Mesendoderm (in vitro differentiated cells): ENCODE data around the gene LYRM2.
"Not testable (repeated sequence)": the region's sequence is repeated elsewhere in the genome, so short reads cannot be mapped to it uniquely, and the experiment has no call there.

ENCODE experiments used
- DNase-seq: peaks from one replicate; pipeline ENCODE4 v3.0.0; 2013
- H2AK5ac ChIP-seq: 2 replicates; pipeline ENCODE4 v1.6.1; 2013; ENCODE audit warnings: low read length, inconsistent platforms
- H2BK120ac ChIP-seq: 2 replicates; pipeline ENCODE4 v1.6.1; 2013; ENCODE audit warnings: low read depth, mild to moderate bottlenecking, low read length, moderate library complexity, mixed read lengths
- H2BK15ac ChIP-seq: replicated peaks from 2 replicates; pipeline ENCODE4 v1.6.1; 2013; ENCODE audit warnings: low read depth, mild to moderate bottlenecking, moderate library complexity
- H2BK5ac ChIP-seq: 2 replicates; pipeline ENCODE4 v1.6.1; 2013; ENCODE audit warnings: low read length, inconsistent platforms
- H3K18ac ChIP-seq: 2 replicates; pipeline ENCODE4 v1.6.1; 2013; ENCODE audit warnings: mild to moderate bottlenecking, low read length, mixed read lengths
- H3K23ac ChIP-seq: one replicate; pipeline ENCODE4 v1.6.1; 2013; ENCODE audit warnings: low read length
- H3K27ac ChIP-seq: 2 replicates; pipeline ENCODE4 v1.5.1; 2013; ENCODE audit warnings: low read depth, mild to moderate bottlenecking, inconsistent platforms, low read length, moderate library complexity
- H3K27me3 ChIP-seq: 2 replicates; pipeline ENCODE4 v1.6.1; 2013; ENCODE audit warnings: low read length, control low read depth, mild to moderate bottlenecking, inconsistent platforms; ENCODE audit not compliant: insufficient read depth, poor library complexity
- H3K36me3 ChIP-seq: 2 replicates; pipeline ENCODE4 v1.6.1; 2013; ENCODE audit warnings: low read length, inconsistent platforms; ENCODE audit not compliant: control insufficient read depth, insufficient read depth
- H3K4ac ChIP-seq: one replicate; pipeline ENCODE4 v1.6.1; 2013; ENCODE audit warnings: low read depth, mild to moderate bottlenecking, low read length, moderate library complexity
- H3K4me1 ChIP-seq: 2 replicates; pipeline ENCODE4 v1.6.1; 2013; ENCODE audit warnings: low read depth, low read length, inconsistent platforms; ENCODE audit not compliant: control insufficient read depth
- H3K4me2 ChIP-seq: 2 replicates; pipeline ENCODE4 v1.6.1; 2013; ENCODE audit warnings: low read length
- H3K4me3 ChIP-seq: 2 replicates; pipeline ENCODE4 v1.5.1; 2013; ENCODE audit warnings: mild to moderate bottlenecking, low read length
- H3K56ac ChIP-seq: one replicate; pipeline ENCODE4 v1.6.1; 2013; ENCODE audit warnings: low read length
- H3K79me1 ChIP-seq: 2 replicates; pipeline ENCODE4 v1.6.1; 2013; ENCODE audit warnings: low read length, inconsistent platforms
- H3K79me2 ChIP-seq: 2 replicates; pipeline ENCODE4 v1.6.1; 2013; ENCODE audit warnings: mild to moderate bottlenecking, low read length; ENCODE audit not compliant: control insufficient read depth, insufficient read depth
- H3K9ac ChIP-seq: 2 replicates; pipeline ENCODE4 v1.6.1; 2013; ENCODE audit warnings: low read length, inconsistent platforms
- H4K5ac ChIP-seq: one replicate; pipeline ENCODE4 v1.6.1; 2013; ENCODE audit warnings: low read length
- H4K8ac ChIP-seq: one replicate; pipeline ENCODE4 v1.6.1; 2013; ENCODE audit warnings: low read depth, mild to moderate bottlenecking, control low read depth, low read length, moderate library complexity
- WGBS: extraction: QIAGEN DNeasy Blood & Tissue Kit; methylation state at CpG from one replicate; pipeline ENCODE4 v1.1.7; 2013; ENCODE audit warnings: low lambda C conversion rate, missing lambda C conversion rate; ENCODE audit not compliant: insufficient coverage; ENCODE audit errors: extremely low coverage; 5-methylcytosine and 5-hydroxymethylcytosine counted together

Gene LYRM2

GRCh38 chr6:89643406-89643805, 4.9 kb upstream of the LYRM2 start:
- Histone ChIP-seq H3K36me3 (peaks cover 14% of the 10 kb centered on the region), H3K27ac (no peak overlapping the region), H4K5ac (no peak overlapping the region), H2AK5ac (no peak overlapping the region), H4K8ac (no peak overlapping the region), H2BK5ac (no peak overlapping the region), H2BK15ac (no peak overlapping the region), H3K79me1 (no peaks in the 10 kb centered on the region), H3K79me2 (no peaks in the 10 kb centered on the region), H3K4ac (no peak overlapping the region), H3K56ac (no peak overlapping the region), H3K27me3 (no peaks in the 10 kb centered on the region), H3K9ac (no peak overlapping the region), H3K4me2 (no peak overlapping the region), H3K23ac (no peak overlapping the region), H3K4me3 (no peak overlapping the region), H2BK120ac (no peak overlapping the region), H3K4me1 (peaks cover 1% of the 10 kb centered on the region), H3K18ac (no peak overlapping the region)
- WGBS: no CpG with 5 or more reads among the region's 3 CpGs
- no peak for DNase-seq

DNA sequence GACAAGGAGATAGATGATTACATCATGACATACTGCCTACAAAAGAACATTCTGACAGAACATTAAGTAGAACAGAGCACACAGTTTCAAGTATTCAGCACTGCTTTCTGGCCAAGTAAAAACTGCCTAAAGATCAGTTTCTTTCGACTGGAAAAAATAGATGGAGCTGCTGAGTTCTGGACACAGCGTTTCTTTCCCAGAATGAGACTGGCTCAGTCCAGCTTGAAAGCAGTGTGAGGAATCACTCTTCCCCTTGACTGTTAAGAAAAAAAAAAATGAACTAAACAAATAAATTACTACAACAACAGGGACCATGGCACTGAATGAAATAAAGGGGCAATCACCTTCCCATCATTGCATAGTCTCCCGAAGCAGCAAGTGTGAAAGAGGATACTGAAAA, 4.4 kb upstream of the LYRM2 start:
- H3K4ac ChIP-seq: no peak overlapping the region
- H3K79me2 ChIP-seq: no peaks in the 10 kb centered on the region
- H3K9ac ChIP-seq: no peak overlapping the region
- no peak overlapping the region for H2BK120ac ChIP-seq
- no peaks in the 10 kb centered on the region for H3K27me3 ChIP-seq
- H2BK15ac ChIP-seq: no peak overlapping the region
- no peak overlapping the region for H3K4me2 ChIP-seq
- peaks cover 1% of the 10 kb centered on the region for H3K4me1 ChIP-seq
- no peak overlapping the region for H3K56ac ChIP-seq
- H3K36me3 ChIP-seq: peaks cover 14% of the 10 kb centered on the region
- H3K27ac ChIP-seq: no peak overlapping the region
- no peaks in the 10 kb centered on the region for H3K79me1 ChIP-seq
- no CpG with 5 or more reads among the region's 3 CpGs for WGBS
- no peak overlapping the region for H3K4me3 ChIP-seq
- H4K5ac ChIP-seq: no peak overlapping the region
- no peak overlapping the region for H4K8ac ChIP-seq
- H2BK5ac ChIP-seq: no peak overlapping the region
- H3K23ac ChIP-seq: no peak overlapping the region
- H2AK5ac ChIP-seq: no peak overlapping the region
- DNase-seq: no peak
- H3K18ac ChIP-seq: no peak overlapping the region

DNA sequence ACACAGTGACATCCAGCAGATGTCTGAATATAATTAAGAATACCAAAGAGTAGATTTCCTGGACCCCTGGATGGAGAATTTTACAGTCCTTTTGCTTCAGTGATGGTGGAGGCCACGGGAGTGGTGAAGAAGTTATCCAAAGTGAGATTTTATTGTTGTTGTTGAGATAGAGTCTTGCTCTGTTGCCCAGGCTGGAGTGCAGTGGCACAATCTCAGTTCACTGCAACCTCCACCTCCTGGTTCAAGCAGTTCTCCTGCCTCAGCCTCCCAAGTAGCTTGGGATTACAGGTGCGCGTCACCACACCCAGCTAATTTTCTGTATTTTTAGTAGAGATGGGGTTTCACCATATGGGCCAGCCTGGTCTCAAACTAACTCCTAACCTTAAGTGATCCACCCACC, 3.0 kb upstream of the LYRM2 start:
- not testable (repeated sequence) for H4K8ac ChIP-seq, H3K79me2 ChIP-seq, H2AK5ac ChIP-seq, H3K23ac ChIP-seq, H3K27me3 ChIP-seq, H3K27ac ChIP-seq, H3K9ac ChIP-seq, DNase-seq, H3K4me2 ChIP-seq, H3K79me1 ChIP-seq, H2BK5ac ChIP-seq, H4K5ac ChIP-seq, H2BK15ac ChIP-seq, H3K4me1 ChIP-seq, H3K18ac ChIP-seq, H2BK120ac ChIP-seq, H3K4ac ChIP-seq, H3K4me3 ChIP-seq, H3K56ac ChIP-seq
- WGBS: no CpG with 5 or more reads among the region's 3 CpGs
- H3K36me3 ChIP-seq: peaks cover 12% of the 10 kb centered on the region

DNA sequence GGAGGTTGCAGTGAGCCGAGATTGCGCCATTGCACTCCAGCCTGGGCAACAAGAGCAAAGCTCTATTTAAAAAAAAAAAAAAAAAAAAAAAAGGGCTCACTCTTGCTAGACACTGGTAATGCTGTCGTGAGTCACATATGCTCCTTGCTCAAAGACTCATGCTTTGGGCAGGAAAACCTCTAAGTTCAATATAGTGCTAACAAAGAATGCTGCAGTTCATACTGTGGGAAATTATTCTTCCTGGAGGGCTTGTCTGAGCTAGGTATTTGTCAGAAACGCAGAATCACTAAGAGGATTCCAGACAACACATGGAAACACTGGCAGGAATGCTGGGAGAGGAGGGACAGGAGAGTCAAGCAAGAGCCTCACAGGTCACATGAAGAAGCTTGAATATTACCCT, 2.3 kb upstream of the LYRM2 start:
- H3K56ac ChIP-seq: no peak overlapping the region
- peaks cover 9% of the 10 kb centered on the region for H3K36me3 ChIP-seq
- no peak overlapping the region for H3K4me3 ChIP-seq
- H3K79me2 ChIP-seq: no peaks in the 10 kb centered on the region
- H3K27ac ChIP-seq: no peak overlapping the region
- H3K4me2 ChIP-seq: no peak overlapping the region
- no peak overlapping the region for H3K9ac ChIP-seq
- H2AK5ac ChIP-seq: no peak overlapping the region
- H3K23ac ChIP-seq: no peak overlapping the region
- no peak overlapping the region for H2BK5ac ChIP-seq
- H3K18ac ChIP-seq: no peak overlapping the region
- no peaks in the 10 kb centered on the region for H3K79me1 ChIP-seq
- no peaks in the 10 kb centered on the region for H3K27me3 ChIP-seq
- H4K5ac ChIP-seq: no peak overlapping the region
- DNase-seq: peak; percentile 27
- no peak overlapping the region for H2BK15ac ChIP-seq
- no peak overlapping the region for H2BK120ac ChIP-seq
- H3K4me1 ChIP-seq: peaks cover 4% of the 10 kb centered on the region
- no CpG with 5 or more reads among the region's 4 CpGs for WGBS
- no peak overlapping the region for H4K8ac ChIP-seq
- H3K4ac ChIP-seq: no peak overlapping the region

- H2AK5ac ChIP-seq: no peak overlapping the region
- H3K4me1 ChIP-seq: peaks cover 4% of the 10 kb centered on the region
- WGBS: no CpG with 5 or more reads among the region's 7 CpGs
- peak overlapping the region; percentile 92 for H3K56ac ChIP-seq
- no peak overlapping the region for H3K18ac ChIP-seq
- no peaks in the 10 kb centered on the region for H3K79me2 ChIP-seq
- H3K36me3 ChIP-seq: no peaks in the 10 kb centered on the region
- peak overlapping the region; percentile 95 for H3K4me2 ChIP-seq
- H4K5ac ChIP-seq: no peak overlapping the region
- H3K27ac ChIP-seq: peak overlapping the region; percentile 89
- peak overlapping the region; percentile 78 for H3K4me3 ChIP-seq
- H3K9ac ChIP-seq: peak overlapping the region; percentile 88
- DNase-seq: no peak
- H3K23ac ChIP-seq: no peak overlapping the region
- H2BK15ac ChIP-seq: no peak overlapping the region
- no peaks in the 10 kb centered on the region for H3K79me1 ChIP-seq
- H2BK5ac ChIP-seq: no peak overlapping the region
- H4K8ac ChIP-seq: no peak overlapping the region
- no peak overlapping the region for H3K4ac ChIP-seq
- H2BK120ac ChIP-seq: no peak overlapping the region
- H3K27me3 ChIP-seq: no peaks in the 10 kb centered on the region
Measured at GRCh38 chr6:89637960-89638319, 607 bp downstream of the LYRM2 start.

DNA sequence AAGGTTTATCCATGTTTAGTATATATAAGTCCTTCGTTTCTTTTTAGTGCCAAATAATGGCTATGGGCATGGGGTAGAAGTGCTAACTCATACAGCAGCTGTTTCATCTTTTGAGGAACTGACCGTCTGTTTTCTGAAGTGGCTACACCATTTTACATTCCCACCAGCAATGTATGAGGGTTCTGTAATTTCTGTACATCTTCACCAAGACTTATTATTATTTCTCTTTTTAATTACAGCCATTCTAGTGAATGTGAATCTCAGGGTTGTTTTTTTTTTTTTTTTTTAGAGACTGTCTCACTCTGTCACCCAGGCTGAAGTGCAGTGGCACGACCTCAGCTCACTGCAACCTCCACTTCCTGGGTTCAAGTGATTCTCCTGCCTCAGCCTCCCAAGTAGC, 2.1 kb downstream of the LYRM2 start:
- not testable (repeated sequence) for H4K5ac ChIP-seq, H3K23ac ChIP-seq, H3K18ac ChIP-seq, H3K56ac ChIP-seq, H2BK120ac ChIP-seq, H3K79me2 ChIP-seq, H2AK5ac ChIP-seq, H3K27me3 ChIP-seq, H3K79me1 ChIP-seq, H4K8ac ChIP-seq, H3K27ac ChIP-seq, H3K4me2 ChIP-seq, H3K36me3 ChIP-seq, DNase-seq, H3K4me1 ChIP-seq, H2BK5ac ChIP-seq, H3K4me3 ChIP-seq, H3K9ac ChIP-seq, H2BK15ac ChIP-seq, H3K4ac ChIP-seq
- WGBS: no CpG with 5 or more reads among the region's 3 CpGs
